NCI-H82 (cell line): ENCODE measurements around the gene ARHGAP36.

Experiments used
- DNase-seq: peaks from one replicate; lab custom pipeline; 2025; lab: John Stamatoyannopoulos, UW

Gene ARHGAP36, protein sequence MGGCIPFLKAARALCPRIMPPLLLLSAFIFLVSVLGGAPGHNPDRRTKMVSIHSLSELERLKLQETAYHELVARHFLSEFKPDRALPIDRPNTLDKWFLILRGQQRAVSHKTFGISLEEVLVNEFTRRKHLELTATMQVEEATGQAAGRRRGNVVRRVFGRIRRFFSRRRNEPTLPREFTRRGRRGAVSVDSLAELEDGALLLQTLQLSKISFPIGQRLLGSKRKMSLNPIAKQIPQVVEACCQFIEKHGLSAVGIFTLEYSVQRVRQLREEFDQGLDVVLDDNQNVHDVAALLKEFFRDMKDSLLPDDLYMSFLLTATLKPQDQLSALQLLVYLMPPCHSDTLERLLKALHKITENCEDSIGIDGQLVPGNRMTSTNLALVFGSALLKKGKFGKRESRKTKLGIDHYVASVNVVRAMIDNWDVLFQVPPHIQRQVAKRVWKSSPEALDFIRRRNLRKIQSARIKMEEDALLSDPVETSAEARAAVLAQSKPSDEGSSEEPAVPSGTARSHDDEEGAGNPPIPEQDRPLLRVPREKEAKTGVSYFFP

DNA sequence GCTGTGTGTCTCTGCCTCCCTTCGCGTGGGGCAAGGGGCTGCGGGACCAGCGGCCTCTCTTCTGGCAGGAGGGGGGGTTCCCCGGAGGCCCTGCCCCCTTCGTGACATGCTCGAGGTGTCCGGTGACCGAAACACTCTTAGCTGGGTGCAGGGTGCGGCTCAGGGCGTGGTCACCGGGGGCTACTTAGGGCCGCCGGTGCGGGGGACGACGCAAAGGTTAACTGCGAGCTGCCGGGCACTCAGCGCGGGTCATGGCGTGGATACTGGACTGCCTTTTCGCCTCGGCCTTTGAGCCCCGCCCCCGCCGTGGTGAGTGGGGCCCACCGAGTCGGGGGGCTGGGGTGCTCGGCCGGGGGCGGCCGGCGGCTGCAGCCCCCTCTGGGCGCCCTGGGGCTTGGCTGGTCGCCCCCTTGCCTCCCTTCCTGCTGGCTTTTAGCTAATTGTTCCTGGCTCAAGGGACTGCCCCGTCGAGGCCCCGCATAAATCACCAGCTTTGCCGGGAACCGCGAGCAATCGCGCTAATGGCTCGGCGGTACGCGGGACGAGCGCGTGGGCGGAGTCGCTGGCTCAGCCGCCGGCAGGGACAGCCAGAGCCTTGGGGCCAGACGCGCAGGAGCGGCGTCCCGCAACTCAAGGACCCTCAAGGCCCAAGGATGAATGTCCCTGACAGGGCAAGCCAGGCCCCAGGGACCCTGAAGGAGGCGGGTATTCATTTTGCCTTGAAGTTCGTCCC, at the start of gene ARHGAP36:
Gene ARHGAP36 (plus strand): TSS at position 211 of the 733 bp plus-strand sequence. CDS start 23,320 bp downstream, outside the sequence.
- DNase-seq = peak; percentile 33

DNA sequence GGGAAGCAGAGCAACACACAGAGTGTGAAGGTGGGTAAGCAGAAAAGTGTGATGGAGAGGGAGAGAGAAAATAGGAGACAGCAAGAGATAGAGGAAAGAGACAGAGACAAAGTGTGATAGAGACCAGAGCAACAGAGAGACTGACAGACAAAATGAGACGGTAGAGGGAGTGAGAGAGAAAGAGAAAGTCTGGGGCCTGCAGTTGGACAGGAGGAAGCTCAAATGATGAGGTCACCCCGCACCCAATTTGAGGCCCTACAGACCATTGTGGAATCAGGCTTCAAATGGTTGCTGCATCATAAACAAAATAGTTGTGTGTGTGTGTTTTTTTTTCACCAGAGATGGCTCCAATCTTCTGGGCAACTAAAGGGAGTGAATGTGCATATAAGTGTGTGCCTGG, 48.0 kb upstream of the ARHGAP36 start:
- no peak for DNase-seq

DNA sequence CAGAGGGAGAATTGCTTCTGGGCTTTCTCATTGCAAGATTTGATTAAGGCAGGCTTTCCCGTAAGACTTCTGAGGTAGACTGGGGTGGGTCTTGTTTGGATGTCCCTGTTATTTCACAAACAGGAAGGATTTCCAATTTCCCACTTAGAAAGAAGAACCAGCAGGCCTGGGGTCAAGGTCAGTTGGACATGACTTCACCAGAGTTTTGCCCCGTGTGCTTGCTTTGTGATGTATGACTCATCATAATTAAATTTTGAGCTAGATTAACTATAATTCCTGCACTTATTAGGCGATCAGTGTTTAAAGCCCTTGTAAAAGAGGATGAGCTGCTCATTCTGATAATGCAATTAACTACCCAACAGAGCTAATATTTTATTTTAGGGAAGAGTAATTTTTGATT, 32.8 kb upstream of the ARHGAP36 start:
- DNase-seq = peak; percentile 44

DNA sequence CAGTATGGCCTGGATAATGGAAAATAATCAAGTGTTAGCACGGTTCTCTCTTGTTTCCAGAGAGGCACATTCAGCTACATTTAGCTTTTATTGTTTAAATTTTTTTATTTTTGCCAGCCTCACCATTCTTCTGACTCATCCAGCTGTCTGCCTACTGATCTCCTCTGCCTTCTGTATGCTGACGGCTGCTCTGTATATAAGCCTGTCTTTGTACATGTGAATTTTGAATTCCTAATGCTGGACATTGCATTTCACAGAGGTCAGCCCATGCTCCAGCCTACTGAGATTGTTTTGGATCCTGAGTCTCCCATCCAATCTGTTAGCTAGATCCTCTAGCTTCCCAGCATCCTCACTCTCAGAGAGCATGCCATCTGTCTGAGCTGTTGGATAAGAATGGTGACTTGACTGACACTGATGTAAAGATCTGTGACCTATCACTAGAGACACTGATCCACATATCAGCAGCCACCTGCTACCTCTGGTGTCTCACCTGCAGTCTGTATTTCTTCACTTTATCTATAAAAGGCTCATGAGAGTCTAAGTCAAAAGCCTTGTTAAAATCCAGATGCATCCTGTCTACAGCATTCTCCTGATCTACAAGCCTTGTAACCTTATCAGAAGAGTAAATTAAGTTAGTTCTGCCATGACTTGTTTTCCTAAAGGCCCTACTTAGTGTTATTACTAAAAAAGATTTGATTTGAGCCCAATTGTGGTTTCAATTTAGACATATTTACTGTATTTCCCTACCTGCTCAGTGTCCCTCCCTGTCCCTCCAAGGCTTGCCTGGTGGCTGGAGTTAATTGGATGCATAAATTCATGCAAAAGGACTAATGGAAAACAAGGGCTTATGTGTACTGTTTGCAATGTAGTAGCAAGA, 25.6 kb upstream of the ARHGAP36 start:
- peak; percentile 63 for DNase-seq

DNA sequence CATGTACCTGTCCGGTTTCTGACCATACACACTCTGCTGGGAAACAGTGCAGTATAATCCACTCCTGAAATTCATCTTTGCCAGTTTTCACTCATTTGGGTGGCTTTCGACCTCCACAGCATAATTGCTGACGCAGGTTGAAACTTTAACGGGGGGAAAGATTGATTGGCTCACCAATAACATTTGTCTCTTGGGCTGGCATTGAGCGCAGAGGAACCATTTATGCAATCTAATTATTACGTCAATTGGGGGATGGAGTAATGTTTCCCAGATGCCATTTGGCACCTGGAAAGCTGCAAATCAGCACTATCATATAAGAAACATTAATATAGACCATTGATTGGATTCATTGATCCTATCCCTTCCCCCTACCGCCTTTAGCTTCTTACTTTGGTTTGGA, 24.1 kb upstream of the ARHGAP36 start:
- DNase-seq = no peak

DNA sequence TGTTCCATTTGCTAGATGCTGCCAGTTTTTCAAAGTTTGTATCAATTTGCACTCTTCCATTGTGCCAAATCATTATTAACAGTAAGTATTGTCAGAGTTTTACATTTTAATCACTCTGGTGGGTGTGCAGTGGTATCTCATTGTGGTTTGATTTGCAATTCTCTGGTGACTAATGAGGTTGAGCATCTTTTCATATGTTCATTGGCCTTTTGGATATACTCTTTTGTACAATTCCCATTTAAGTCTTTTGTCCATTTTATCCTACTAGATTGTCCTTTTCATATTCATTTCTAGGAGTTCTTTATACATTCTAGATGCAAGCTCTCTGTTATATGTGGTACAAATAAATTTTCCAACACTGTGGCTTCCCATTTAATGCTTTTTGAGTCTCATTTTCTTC, 17.4 kb upstream of the ARHGAP36 start:
- no peak for DNase-seq

DNA sequence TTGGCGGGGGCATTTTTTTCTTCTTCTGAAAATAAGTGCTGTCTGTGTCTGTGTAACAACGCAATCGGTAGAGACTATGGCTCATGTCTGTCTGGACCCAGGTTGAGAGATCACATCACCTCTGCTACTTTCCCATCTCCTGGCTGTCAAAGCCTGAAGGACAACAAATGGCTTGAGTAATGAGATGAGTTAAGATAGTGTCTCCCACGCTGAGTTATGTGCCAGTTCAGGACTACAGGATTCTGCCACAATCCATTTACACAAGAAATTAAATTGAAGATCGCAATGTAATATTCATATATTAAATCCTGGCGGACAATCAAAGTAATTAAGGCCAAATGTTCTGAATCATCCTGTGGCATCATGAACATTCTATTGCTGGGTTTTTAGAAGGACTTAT, 16.5 kb upstream of the ARHGAP36 start:
- DNase-seq = no peak

DNA sequence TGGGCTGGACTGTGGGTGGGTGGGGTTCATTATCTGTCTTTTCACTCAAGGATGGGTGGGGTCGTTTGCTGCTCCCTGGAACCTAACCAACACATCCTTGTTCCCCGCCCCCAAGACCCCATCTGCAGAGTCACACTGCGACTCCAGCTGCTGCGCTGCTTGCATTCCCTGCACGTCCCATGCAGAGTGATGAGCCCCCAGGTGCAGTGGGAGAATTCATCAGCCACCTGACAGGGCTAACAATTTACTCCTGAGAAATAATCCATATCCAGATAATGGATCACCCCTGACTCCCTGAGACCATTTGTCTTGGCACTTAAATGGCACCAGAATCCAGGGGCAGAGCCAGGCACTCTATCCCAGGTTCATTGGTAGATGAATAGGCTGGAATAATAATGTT, 12.4 kb upstream of the ARHGAP36 start:
- no peak for DNase-seq

DNA sequence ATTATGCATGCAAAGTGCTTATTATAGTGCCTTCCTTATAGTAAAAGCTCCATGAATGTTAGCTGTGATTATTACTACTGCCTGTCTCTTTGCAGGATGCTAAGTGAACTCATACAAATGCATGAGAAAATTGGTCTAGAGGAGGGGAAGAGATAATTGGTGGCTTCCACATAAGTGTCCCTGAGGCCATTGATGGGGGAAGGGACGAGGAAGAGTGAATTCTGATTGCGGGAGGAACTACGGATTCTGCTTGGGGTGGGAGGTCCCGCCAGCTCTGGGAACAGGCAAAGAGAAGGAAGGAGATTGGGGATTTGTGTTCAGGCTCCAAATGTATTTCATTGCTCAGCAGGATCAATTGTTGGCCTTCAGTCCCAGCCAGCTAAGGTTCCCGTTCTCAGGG, 11.6 kb upstream of the ARHGAP36 start:
- no peak for DNase-seq

DNA sequence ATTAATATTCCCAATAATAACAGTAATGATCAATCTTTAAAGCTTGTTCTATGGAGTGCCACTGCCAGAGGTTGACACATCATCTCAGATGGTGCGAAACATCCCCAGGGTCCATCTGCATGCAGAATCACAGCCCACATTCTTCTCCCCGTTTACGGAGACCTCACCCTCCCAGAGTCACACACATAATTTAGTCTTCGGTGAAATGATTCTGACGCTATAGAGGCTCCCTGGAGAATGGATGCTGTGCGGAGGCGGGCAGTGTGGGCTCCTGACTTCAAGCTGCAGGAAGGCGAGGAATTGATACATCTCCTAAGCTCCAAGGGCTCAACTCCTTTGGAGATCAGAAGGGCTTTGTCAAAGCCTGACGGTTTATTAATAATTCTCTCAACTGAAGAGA, 11.0 kb upstream of the ARHGAP36 start:
- DNase-seq = no peak

DNA sequence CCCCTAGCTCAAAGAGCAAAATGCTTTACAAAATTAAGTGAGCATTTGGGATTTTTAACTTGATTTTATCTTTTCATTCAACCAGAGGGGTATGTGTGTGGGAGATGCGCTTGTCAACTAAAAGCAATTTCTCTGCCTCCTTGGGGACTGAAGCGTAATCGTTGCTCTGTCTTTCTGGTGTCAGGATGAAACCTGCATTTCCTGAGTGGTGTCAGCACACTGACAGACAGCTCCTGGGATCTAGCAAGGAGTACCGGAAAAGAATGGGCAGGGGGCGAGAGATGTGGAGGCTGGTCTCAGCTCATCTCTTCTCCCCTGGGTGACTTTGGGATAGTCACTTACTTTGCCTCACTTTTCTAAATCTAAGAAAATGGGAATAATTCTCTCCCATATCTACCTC, 5.1 kb upstream of the ARHGAP36 start:
- DNase-seq = no peak

DNA sequence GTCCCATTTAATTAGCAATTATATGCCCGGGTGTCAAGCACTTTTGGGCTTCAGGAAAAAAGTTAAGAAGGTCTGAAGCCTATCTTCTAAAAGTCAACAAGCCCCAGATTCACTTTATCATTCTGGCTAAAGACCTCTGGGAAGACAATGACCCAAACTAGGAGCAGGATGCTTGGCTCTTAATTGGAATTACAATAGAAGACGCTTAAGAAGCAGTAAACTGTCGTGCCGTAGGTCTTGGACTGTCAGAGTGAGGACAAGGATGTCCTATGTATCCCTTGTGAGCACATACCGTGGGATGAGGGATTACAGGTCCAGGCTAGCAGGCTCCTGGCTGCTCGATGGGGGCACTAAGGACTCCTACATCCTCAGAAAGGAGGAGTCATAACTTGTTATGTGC, 3.2 kb upstream of the ARHGAP36 start:
- DNase-seq = no peak

DNA sequence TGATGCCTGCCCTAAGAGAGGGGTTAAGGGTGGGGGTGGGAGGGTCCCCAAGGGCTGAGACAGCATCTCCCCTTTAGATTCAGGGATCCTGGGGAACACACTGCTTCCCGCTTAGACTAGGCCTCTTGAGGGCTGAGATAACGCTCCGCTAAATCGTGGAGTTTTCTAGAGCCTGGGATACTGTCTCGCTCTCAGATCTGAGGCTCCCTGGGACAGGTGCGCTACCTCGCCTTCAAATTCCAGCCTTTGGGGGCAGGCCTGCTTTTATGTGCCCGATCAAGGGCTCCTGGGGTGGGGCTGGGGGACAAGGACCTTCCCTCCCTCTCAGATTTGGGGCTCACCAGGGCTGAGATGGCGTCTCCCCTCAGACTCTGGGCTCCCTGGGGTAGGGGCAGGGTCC, 440 bp upstream of the ARHGAP36 start:
- DNase-seq = no peak

DNA sequence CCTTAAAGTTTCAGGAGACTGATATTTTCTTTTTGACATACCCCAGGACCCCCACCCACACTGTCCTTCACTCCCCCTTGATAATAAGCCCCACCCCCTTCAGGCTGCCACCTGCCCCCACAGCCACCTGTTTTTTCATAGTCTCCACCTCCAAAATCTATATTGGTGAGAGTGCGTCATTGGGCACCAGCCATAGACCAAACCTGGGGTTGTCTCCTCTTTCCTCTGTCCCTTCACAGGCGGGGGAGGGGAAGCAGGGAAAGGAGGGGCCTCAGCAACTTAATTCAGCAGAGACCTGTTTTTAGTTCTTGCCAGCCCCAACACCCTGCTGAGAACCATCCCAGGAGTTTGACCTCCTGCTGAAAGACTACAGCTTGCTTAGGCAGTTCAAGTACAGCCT, 1.1 kb downstream of the ARHGAP36 start:
- DNase-seq = no peak

DNA sequence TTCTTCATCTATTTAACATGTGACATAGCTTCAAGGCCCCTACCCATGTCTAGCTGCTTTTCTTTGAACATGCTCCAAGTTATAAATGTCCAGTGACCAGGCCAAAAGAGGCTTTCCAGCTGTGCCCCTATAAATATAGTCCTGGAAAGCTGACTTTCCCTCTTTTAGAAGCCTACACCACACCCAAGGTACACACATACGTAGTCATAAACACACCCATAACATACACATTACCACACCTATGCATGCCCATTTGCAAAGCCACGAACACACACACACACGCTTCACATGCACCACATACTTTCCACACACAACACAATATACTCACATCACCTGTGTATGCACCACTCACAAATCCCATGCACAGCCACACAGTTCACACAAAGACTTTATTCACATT, 2.0 kb downstream of the ARHGAP36 start:
- DNase-seq = no peak

DNA sequence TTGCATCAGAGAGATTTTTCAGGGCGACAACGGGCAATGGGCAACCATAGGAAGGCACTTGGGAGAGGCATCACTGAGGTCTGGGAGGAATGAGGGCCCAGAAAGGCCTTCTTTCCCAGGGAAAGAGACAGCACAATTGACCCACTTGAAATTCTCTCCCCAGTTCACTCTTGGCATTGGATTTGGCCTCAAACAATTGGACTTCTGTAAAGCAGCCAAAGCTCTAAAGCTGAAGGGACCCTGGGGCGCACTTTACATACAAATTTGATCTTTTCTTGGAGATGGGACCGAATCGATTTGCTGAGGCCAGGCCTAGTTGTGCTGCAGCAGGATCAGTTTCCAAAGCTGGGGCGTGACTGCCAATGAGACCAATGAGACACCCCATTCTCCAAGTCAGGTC, 3.2 kb downstream of the ARHGAP36 start:
- no peak for DNase-seq

DNA sequence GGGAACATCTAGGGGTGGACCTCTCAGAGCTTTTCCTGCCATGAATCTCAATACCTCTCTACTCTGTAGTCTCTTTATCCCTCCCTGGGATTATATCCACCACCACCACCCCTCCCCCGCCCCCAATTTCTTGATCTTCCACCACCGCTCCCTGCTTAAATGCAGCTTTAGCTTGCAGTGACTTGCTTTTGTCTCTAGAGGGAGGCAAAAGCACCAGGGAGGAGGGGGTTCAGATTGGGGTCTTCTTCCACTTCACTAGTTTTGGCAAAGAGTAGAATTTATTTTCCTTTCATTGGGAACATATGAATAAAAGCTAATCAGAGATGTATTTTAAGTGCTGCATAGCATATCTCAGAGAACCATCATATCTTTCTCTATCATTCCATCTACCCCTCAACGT, 5.5 kb downstream of the ARHGAP36 start:
- peak; percentile 80 for DNase-seq

DNA sequence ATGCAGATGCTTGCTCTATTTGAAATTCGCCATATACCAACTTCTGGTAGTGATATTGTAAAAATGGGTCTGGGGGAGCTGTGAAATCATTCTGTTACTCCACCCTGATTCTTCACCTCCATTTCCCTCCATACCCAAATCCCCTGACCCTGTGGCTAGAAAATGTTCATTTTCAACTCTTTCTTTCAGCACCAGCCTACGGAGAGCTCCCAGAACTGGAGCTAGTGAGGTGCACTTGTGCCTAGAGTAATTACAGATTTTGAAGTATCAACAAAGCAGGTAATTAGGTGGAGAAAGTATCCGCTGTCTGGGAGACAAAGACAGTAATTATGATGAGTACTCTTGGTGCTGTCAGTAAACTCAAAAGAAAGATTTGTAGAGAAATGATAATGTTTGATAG, 8.1 kb downstream of the ARHGAP36 start:
- no peak for DNase-seq

DNA sequence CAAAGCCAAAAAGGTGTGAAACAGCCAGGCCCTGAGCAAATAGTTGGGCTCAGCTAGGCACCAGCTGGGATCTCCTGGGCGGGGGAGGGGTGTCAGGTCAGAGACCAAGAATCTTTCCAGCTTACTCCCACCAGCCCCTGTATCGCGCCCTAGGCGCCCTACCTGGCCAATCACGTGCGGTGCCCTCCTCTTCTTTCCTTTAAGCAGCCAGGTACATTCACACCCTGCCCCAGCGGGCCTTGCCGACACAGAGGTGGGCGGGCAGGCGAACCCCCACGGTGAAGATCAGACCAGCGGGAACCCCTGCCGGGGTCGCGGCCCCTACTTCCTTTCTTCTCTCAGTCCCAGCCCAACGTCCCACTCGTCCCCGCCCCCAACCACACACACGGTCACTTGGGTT, 9.1 kb downstream of the ARHGAP36 start:
- peak; percentile 42 for DNase-seq

DNA sequence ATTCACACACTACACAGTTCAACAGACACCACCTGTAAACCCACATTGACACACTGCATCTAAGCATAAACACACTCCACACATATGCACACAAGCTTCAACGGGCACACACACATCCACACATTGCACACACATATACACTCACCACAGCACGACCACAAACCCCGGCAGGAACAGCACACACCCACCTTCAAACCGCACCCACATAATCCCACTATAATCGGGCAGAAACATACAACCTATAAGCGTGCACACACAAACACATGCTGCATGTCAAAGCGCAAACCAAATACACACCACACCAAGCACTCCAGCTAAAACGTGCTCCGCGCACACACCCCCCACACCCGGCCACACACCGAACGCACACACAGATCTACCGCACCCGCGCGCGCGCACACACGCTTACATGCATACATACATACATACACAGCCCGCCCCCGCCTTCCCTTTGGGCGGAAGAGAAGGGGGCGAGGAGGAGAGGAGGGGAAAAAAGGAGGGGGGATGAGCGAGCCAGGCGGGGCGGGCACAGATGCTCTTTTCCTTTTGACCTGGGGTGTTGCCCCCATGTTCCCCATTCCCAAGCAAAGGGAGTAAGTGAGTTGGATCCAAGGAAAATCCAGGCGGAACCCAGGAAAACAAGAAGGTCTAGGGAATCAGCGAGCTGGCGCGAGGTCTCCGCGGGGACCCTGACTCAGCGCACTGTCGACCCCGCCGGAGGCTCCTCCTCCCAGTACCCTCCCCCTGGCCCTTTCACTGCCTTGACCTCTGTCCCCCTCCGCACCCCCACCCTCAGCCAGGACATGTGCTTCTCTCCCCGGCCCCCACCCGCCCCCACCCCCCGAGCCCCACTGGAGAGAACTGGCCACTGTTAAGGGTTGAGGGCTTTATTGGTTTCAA, 9.9 kb downstream of the ARHGAP36 start:
- DNase-seq = peak; percentile 53
